HG02763 (cell line): ENCODE measurements around the gene FHIT.
A peak's percentile ranks its signal among the peaks of the same experiment; 100 is the strongest.

ENCODE experiments used
- ATAC-seq: cut with Tn5 transposase; IDR thresholded peaks from one replicate; pipeline ENCODE4 v1.9.1; 2021; ENCODE audit warnings: mild to moderate bottlenecking, moderate library complexity; ENCODE audit not compliant: unreplicated experiment

The FHIT gene

GRCh38 chr3:60659098-60659497, 592.2 kb downstream of the FHIT start:
- ATAC-seq, result no peak

- peak; percentile 82 for ATAC-seq
Observed at GRCh38 chr3:60657972-60658371, 593.3 kb downstream of the FHIT start.

GRCh38 chr3:60652829-60653228, 598.4 kb downstream of the FHIT start:
- no peak for ATAC-seq

GRCh38 chr3:60651799-60652198, 599.5 kb downstream of the FHIT start:
- no peak for ATAC-seq

GRCh38 chr3:60650171-60650570, 601.1 kb downstream of the FHIT start:
- ATAC-seq, result no peak

GRCh38 chr3:60645801-60646200, 605.5 kb downstream of the FHIT start:
- ATAC-seq, result no peak

GRCh38 chr3:60643831-60644230, 607.4 kb downstream of the FHIT start:
- no peak for ATAC-seq

GRCh38 chr3:60641354-60641753, 609.9 kb downstream of the FHIT start:
- no peak for ATAC-seq

- no peak for ATAC-seq
Observed at GRCh38 chr3:60636846-60637245, 614.4 kb downstream of the FHIT start.

GRCh38 chr3:60633644-60634043, 617.6 kb downstream of the FHIT start:
- no peak for ATAC-seq

GRCh38 chr3:60631509-60631908, 619.7 kb downstream of the FHIT start:
- ATAC-seq, result no peak

GRCh38 chr3:60630953-60631352, 620.3 kb downstream of the FHIT start:
- no peak for ATAC-seq

GRCh38 chr3:60629816-60630215, 621.4 kb downstream of the FHIT start:
- ATAC-seq, result no peak

- no peak for ATAC-seq
Observed at GRCh38 chr3:60622349-60622748, 628.9 kb downstream of the FHIT start.

GRCh38 chr3:60617188-60617587, 634.1 kb downstream of the FHIT start:
- ATAC-seq, result no peak

GRCh38 chr3:60613769-60614303, 637.4 kb downstream of the FHIT start:
- ATAC-seq, result no peak

GRCh38 chr3:60610441-60611112, 640.7 kb downstream of the FHIT start:
- no peak for ATAC-seq

- ATAC-seq, result no peak
Observed at GRCh38 chr3:60609446-60609845, 641.8 kb downstream of the FHIT start.

- no peak for ATAC-seq
Observed at GRCh38 chr3:60603860-60604259, 647.4 kb downstream of the FHIT start.

- ATAC-seq, result no peak
Observed at GRCh38 chr3:60600848-60601247, 650.4 kb downstream of the FHIT start.

GRCh38 chr3:60599586-60599985, 651.7 kb downstream of the FHIT start:
- ATAC-seq, result no peak

GRCh38 chr3:60598671-60599070, 652.6 kb downstream of the FHIT start:
- ATAC-seq, result no peak

- ATAC-seq, result no peak
Observed at GRCh38 chr3:60594025-60594424, 657.2 kb downstream of the FHIT start.
